Pancreas (tissue), 10 donors: ENCODE measurements around the gene KCNJ5. TPM values are rescaled to one million over a fixed set of nuclear protein-coding genes. Genes with fewer than 3 reads are reported as not detected.

Source experiments
- ATAC-seq, 4 donors: fragments of 200-7000 bp; cut with Tn5 transposase; one replicate each; pipeline versions ENCODE4 v1.8.0 to v1.9.1; 2020; ENCODE audit warnings: mild to moderate bottlenecking in 4 of 4, moderate library complexity in 4 of 4
- DNase-seq, 6 donors: peaks; one replicate each; pipeline ENCODE4 v3.0.0-alpha.2; 2020
- FAIRE-seq: peaks from 2 replicates; lab custom pipeline; 2012; peaks lifted over from hg19 to GRCh38; lab: Jason Lieb, UNC
- H3K27ac ChIP-seq, 4 donors: fragments of 200-600 bp; sonication (generic); 1 replicate in 3 of 4; 2 replicates in 1 of 4; pipeline versions ENCODE4 v1.5.0 to v1.8.0; 2020
- H3K27me3 ChIP-seq, 4 donors: fragments of 200-600 bp; one replicate each; pipeline ENCODE4 v1.8.0; 2021
- H3K36me3 ChIP-seq, 3 donors: fragments of 200-600 bp; sonication (generic) in 1 of 3; one replicate each; pipeline versions ENCODE4 v1.5.0 to v1.8.0; 2020 to 2021
- H3K4me1 ChIP-seq, 3 donors: fragments of 200-600 bp; one replicate each; pipeline ENCODE4 v1.8.0; 2021
- H3K4me3 ChIP-seq, 4 donors: fragments of 200-600 bp; sonication (generic) in 2 of 4; one replicate each; pipeline versions ENCODE4 v1.5.0 to v1.8.0; 2020 to 2021
- H3K9me3 ChIP-seq, 4 donors: fragments of 200-600 bp; one replicate each; pipeline ENCODE4 v1.8.0; 2021
- WGBS, 2 donors: extraction: QIAGEN DNeasy Blood & Tissue Kit; methylation state at CpG; one replicate each; pipeline ENCODE4 v1.1.7; 2013; 5-methylcytosine and 5-hydroxymethylcytosine counted together
- intact Hi-C, 3 donors: fragments of 100-400 bp; cut with DNase I; formaldehyde crosslinking; loops; one replicate each; pipeline versions ENCODE4 v1.11.1 to v1.14.2; 2022
- polyA plus RNA-seq, 2 donors: library from polyadenylated mRNA; stranded (reverse); fragments of 200-250 nt; gene quantifications; one replicate each; pipeline ENCODE4 v1.2.3, GENCODE V29; 2013
- total RNA-seq, 6 donors: library from RNA; stranded (reverse); fragmentation: NEBNext Ultra II Directional in 4 of 6; extraction: Animal tissue kit (Norgen Biotek cat#: 25700) in 4 of 6; gene quantifications; one replicate each; pipeline versions ENCODE4 v1.2.1 to v1.2.4, GENCODE V29; 2021 to 2023
- TF ChIP-seq, protein P1 (sequence below), 4 donors: fragments of 200-600 bp; sonication (generic) in 3 of 4; IDR thresholded peaks; one replicate each; pipeline versions ENCODE4 v1.5.0 to v1.8.0; 2021; ENCODE audit warnings: antibody characterized with exemption in 4 of 4
- donor health status: healthy with polysubstance abuse.
- donor health status: DM: no; HTN: no; CAD: no; lungs with moderate emphysema.
- donor health status: DM: no; HTN: no; CAD: no.
- donor health status: control.
- donor health status: control.
- donor health status: Bipolar disorder and iron deficiency.
- donor health status: DM: yes; HTN: yes; CAD: no.
- donor health status: DM: no; HTN: no; CAD: no.
- donor health status: DM: no; HTN: no; CAD: no.
- donor health status: DM: yes; HTN: yes; CAD: no.

Gene KCNJ5
- total and polyA plus RNA-seq, 8 donors, result 1.1 to 17.6 (median 9.5) TPM

DNA sequence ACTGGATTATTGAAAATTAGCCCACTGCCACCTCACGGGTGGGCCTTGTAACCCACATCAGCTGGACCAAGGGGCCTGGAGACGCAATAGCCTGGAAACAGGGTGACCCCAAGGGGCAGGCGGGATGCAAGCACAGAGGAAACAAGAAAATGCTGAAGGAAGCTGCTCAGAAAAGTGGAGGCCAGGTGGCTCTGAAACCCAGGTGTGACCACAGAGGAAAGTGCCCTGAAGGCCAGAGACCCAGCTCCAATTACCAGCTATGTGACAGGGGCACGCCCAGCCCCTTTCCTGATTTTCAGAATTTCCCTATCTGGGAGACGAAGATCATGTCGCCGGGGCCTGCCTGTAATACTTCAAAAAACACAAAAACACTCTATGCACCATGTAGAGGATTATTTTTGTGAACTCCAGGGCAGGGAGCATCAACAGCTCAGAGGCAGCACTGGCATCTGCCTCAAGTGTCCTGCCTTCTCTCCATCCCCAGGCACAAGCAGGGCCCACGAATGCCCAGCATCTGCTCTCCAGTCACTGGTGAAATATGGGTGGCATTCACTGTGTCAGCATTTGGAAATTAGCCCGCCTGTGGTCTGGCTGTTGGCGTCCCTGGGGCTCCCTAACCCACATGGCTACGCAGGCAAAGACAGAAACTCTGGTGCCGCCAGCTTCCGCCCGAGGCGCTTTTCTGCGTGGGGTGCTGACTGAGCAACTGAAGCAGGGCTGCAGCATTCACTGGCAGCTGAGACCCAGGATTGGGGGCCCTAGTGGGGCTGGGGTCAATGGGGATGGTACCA, 30.4 kb upstream of the KCNJ5 start:
- FAIRE-seq (no peak), ATAC-seq (no peak), DNase-seq (no peak)
- intact Hi-C loops, result no loop called here
- no peaks in the 10 kb centered on the region for H3K36me3 ChIP-seq
- no peaks in the 10 kb centered on the region for H3K9me3 ChIP-seq
- no peak overlapping the region for H3K4me3 ChIP-seq
- TF ChIP-seq, protein P1, sequence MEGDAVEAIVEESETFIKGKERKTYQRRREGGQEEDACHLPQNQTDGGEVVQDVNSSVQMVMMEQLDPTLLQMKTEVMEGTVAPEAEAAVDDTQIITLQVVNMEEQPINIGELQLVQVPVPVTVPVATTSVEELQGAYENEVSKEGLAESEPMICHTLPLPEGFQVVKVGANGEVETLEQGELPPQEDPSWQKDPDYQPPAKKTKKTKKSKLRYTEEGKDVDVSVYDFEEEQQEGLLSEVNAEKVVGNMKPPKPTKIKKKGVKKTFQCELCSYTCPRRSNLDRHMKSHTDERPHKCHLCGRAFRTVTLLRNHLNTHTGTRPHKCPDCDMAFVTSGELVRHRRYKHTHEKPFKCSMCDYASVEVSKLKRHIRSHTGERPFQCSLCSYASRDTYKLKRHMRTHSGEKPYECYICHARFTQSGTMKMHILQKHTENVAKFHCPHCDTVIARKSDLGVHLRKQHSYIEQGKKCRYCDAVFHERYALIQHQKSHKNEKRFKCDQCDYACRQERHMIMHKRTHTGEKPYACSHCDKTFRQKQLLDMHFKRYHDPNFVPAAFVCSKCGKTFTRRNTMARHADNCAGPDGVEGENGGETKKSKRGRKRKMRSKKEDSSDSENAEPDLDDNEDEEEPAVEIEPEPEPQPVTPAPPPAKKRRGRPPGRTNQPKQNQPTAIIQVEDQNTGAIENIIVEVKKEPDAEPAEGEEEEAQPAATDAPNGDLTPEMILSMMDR (IDR thresholded peaks at IDR 0.05), result no peak
- no peak overlapping the region for H3K27ac ChIP-seq
- no peaks in the 10 kb centered on the region for H3K27me3 ChIP-seq
- peaks cover 0 to 15% (median 2%) of the 10 kb centered on the region in 3 donors for H3K4me1 ChIP-seq
- WGBS, 2 donors, result 88 to 91% methylated on average over 16 of the region's 16 CpGs

DNA sequence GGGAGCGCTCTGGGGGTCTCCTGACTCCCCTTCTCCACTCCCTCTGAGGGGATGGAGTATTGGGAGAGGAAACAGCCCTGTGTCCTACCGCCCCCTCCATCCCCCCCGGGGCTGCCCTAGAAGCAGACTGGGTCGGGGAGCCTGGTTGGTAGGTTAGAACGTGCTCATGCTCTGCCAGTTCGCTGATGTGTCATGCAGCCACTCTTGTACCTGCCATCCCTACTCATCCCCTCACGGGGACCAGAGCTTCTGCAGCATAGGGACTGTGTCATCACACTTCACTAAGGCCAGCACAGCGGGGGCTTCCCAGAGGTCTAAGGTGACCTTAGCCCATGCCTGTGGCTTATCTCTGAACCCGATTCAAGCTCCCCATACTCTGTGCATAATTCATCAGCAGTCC, 28.8 kb upstream of the KCNJ5 start:
- no peaks in the 10 kb centered on the region for H3K9me3 ChIP-seq
- WGBS, 2 donors, result 89 to 92% methylated on average over 9 of the region's 9 CpGs
- no peak overlapping the region for H3K4me3 ChIP-seq
- H3K27ac ChIP-seq, result no peak overlapping the region
- TF ChIP-seq, protein P1 (IDR thresholded peaks at IDR 0.05), result no peak
- DNase-seq, result no peak
- H3K36me3 ChIP-seq, result no peaks in the 10 kb centered on the region
- H3K4me1 ChIP-seq, result peaks cover 0 to 15% (median 0%) of the 10 kb centered on the region in 3 donors
- intact Hi-C loops, result no loop called here
- FAIRE-seq, result no peak
- no peak for ATAC-seq
- H3K27me3 ChIP-seq, result no peaks in the 10 kb centered on the region

DNA sequence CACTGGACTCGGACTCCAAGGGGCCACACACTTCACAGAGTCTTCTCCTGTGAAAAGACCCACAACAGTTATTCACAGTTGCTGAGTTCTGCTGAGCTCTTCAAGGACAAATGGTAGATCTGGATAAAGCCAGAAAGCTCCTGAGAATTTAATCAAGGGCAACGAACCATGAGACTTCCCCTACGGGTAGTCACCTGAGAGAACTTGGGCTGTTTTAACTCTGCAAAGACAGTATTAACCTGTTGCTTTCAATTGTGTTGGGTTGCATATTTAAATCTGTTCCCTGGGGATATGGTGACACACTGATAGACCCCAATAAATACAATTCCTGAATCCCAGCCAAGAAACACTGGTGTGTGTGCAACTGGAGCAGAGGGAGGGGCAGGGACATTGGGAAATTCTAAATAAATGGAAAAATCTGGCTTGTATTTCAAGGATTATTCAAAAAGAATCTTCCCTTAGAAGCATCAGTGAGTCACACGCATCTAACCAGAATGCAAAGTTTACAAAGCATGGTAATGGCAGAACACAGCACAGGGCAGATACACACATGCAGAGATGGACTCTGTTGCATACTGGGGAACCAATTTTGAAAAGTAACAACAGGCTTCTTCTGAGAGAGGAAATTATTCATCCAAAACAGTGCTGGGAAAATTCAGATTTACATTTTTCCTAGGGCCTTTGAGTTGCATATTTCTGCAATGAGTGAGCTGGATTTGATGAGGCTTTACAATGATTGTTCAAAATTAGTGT, 28.1 kb upstream of the KCNJ5 start:
- ATAC-seq (no peak), DNase-seq (no peak), FAIRE-seq (no peak)
- intact Hi-C loops, result no loop called here
- H3K4me1 ChIP-seq, result peaks cover 0 to 15% (median 0%) of the 10 kb centered on the region in 3 donors
- H3K36me3 ChIP-seq, result no peaks in the 10 kb centered on the region
- H3K27ac ChIP-seq, result no peak overlapping the region
- H3K9me3 ChIP-seq, result no peaks in the 10 kb centered on the region
- TF ChIP-seq, protein P1 (IDR thresholded peaks at IDR 0.05), result no peak
- H3K4me3 ChIP-seq, result no peak overlapping the region
- no peaks in the 10 kb centered on the region for H3K27me3 ChIP-seq
- WGBS, 2 donors, result 57 to 64% methylated on average over 4 of the region's 4 CpGs

DNA sequence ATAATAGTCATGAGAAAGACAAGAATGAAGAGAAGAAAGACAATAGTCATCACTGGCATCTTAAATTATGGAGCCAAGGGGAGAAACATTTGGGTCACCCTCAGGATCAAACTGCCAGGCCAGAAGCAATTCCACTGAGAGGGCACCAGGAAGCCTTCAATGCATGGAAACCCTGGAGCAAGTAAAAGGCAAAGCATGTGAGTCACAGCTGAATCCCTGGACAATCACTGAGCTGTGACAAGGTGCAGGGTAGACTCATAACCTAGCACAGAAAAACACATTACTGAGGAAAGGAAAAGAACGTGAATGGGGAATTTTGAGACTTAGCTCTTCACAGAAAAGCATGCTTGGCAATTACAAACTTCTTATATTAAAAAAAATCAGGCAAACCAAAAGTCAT, 25.7 kb upstream of the KCNJ5 start:
- FAIRE-seq (no peak), DNase-seq (no peak), ATAC-seq (no peak)
- H3K27ac ChIP-seq, result no peak overlapping the region
- intact Hi-C loops, result no loop called here
- TF ChIP-seq, protein P1 (IDR thresholded peaks at IDR 0.05), result no peak
- H3K4me3 ChIP-seq, result no peak overlapping the region
- no peaks in the 10 kb centered on the region for H3K27me3 ChIP-seq
- H3K36me3 ChIP-seq, result no peaks in the 10 kb centered on the region
- no peaks in the 10 kb centered on the region for H3K9me3 ChIP-seq
- WGBS, 2 donors, result 82 to 86% methylated on average over 1 of the region's 1 CpG
- peaks cover 0 to 3% (median 0%) of the 10 kb centered on the region in 3 donors for H3K4me1 ChIP-seq
